Karpas-422 (cell line): ENCODE measurements around the gene UHRF2. TPM values are rescaled to one million over a fixed set of nuclear protein-coding genes. Genes with fewer than 3 reads are reported as not detected.

Experiments used
- DNase-seq: peaks from one replicate; pipeline ENCODE4 v3.0.0-alpha.2; 2015
- H2AFZ ChIP-seq: fragments of 200-600 bp; sonication (generic); 2 replicates; pipeline ENCODE4 v1.6.1; 2014; ENCODE audit warnings: antibody characterized with exemption, low read length, mixed read lengths
- H3K27ac ChIP-seq: fragments of 200-600 bp; sonication (generic); 2 replicates; pipeline ENCODE4 v1.5.1; 2014; ENCODE audit warnings: mild to moderate bottlenecking, low read length, moderate library complexity
- H3K27me3 ChIP-seq: fragments of 200-600 bp; sonication (generic); 2 replicates; pipeline ENCODE4 v1.6.1; 2014; ENCODE audit warnings: low read length, mixed read lengths
- H3K36me3 ChIP-seq: fragments of 200-600 bp; sonication (generic); 2 replicates; pipeline ENCODE4 v1.6.1; 2014; ENCODE audit warnings: low read length, mixed read lengths; ENCODE audit not compliant: insufficient read depth
- H3K4me1 ChIP-seq: fragments of 200-600 bp; sonication (generic); 2 replicates; pipeline ENCODE4 v1.6.1; 2014; ENCODE audit warnings: mild to moderate bottlenecking, low read length, mixed read lengths
- H3K4me2 ChIP-seq: fragments of 200-600 bp; sonication (generic); 2 replicates; pipeline ENCODE4 v1.6.1; 2014; ENCODE audit warnings: low read length, low read depth, mild to moderate bottlenecking; ENCODE audit not compliant: poor library complexity, severe bottlenecking
- H3K4me3 ChIP-seq: fragments of 200-600 bp; sonication (generic); 2 replicates; pipeline ENCODE4 v1.5.1; 2014; ENCODE audit warnings: mild to moderate bottlenecking, antibody characterized with exemption, low read length, mixed read lengths
- H3K79me2 ChIP-seq: fragments of 200-600 bp; sonication (generic); 2 replicates; pipeline ENCODE4 v1.6.1; 2014; ENCODE audit warnings: mild to moderate bottlenecking, low read length, mixed read lengths
- H3K9ac ChIP-seq: fragments of 200-600 bp; sonication (generic); 2 replicates; pipeline ENCODE4 v1.6.0; 2014; ENCODE audit warnings: low read length
- H3K9me2 ChIP-seq: fragments of 200-600 bp; sonication (generic), shearing (Covaris generic); replicated peaks from 2 replicates; pipeline ENCODE4 v1.6.0; 2014; ENCODE audit warnings: mild to moderate bottlenecking, low read length, moderate library complexity; ENCODE audit not compliant: insufficient read depth
- H3K9me3 ChIP-seq: fragments of 300-700, 200-600 bp; sonication (generic); 2 replicates; pipeline ENCODE4 v1.6.1; 2014; ENCODE audit warnings: low read length, mixed read lengths
- H4K20me1 ChIP-seq: fragments of 200-600 bp; sonication (generic); 2 replicates; pipeline ENCODE4 v1.6.1; 2014; ENCODE audit warnings: mild to moderate bottlenecking, antibody characterized with exemption, low read length, low read depth; ENCODE audit not compliant: insufficient read depth
- total RNA-seq: library from RNA; depleted of rRNA; stranded (reverse); fragments of >200 nt; shearing (Covaris generic); gene quantifications from 2 replicates; pipeline ENCODE4 v1.2.3, GENCODE V29; 2014; ENCODE audit warnings: low replicate concordance

The UHRF2 gene
- total RNA-seq, 1 experiment from 2014 or later, result 85.5 TPM

GRCh38 chr9:6543204-6543603 lies 130.2 kb downstream of the UHRF2 start:
- Histone ChIP-seq H3K27ac (no peak overlapping the region), H3K79me2 (no peaks in the 10 kb centered on the region), H2AFZ (no peak overlapping the region), H3K9ac (no peak overlapping the region), H4K20me1 (no peaks in the 10 kb centered on the region), H3K4me1 (no peaks in the 10 kb centered on the region), H3K4me2 (no peak overlapping the region), H3K4me3 (no peak overlapping the region), H3K27me3 (no peaks in the 10 kb centered on the region), H3K9me3 (no peaks in the 10 kb centered on the region), H3K9me2 (no peaks in the 10 kb centered on the region), H3K36me3 (no peaks in the 10 kb centered on the region)
- no peak for DNase-seq

- Histone ChIP-seq H3K9me2 (no peaks in the 10 kb centered on the region), H3K4me1 (no peaks in the 10 kb centered on the region), H3K79me2 (no peaks in the 10 kb centered on the region), H3K4me2 (no peak overlapping the region), H3K27ac (no peak overlapping the region), H2AFZ (no peak overlapping the region), H4K20me1 (no peaks in the 10 kb centered on the region), H3K27me3 (no peaks in the 10 kb centered on the region), H3K9ac (no peak overlapping the region), H3K4me3 (no peak overlapping the region), H3K36me3 (no peaks in the 10 kb centered on the region), H3K9me3 (no peaks in the 10 kb centered on the region)
- DNase-seq, result no peak
Observed at GRCh38 chr9:6545017-6545691, 132.2 kb downstream of the UHRF2 start.

GRCh38 chr9:6549106-6549800 lies 136.3 kb downstream of the UHRF2 start:
- no peaks in the 10 kb centered on the region for H3K79me2 ChIP-seq
- no peak overlapping the region for H3K4me2 ChIP-seq
- no peak for DNase-seq
- H3K36me3 ChIP-seq, result no peaks in the 10 kb centered on the region
- no peaks in the 10 kb centered on the region for H4K20me1 ChIP-seq
- no peaks in the 10 kb centered on the region for H3K27me3 ChIP-seq
- H3K27ac ChIP-seq, result no peak overlapping the region
- H3K4me3 ChIP-seq, result no peak overlapping the region
- no peaks in the 10 kb centered on the region for H3K9me3 ChIP-seq
- no peak overlapping the region for H3K9ac ChIP-seq
- no peaks in the 10 kb centered on the region for H3K4me1 ChIP-seq
- H2AFZ ChIP-seq, result no peak overlapping the region
- H3K9me2 ChIP-seq, result no peaks in the 10 kb centered on the region

- Histone ChIP-seq H3K4me2 (no peak overlapping the region), H3K79me2 (no peaks in the 10 kb centered on the region), H3K27ac (no peak overlapping the region), H3K4me3 (no peak overlapping the region), H3K9ac (no peak overlapping the region), H3K27me3 (no peaks in the 10 kb centered on the region), H4K20me1 (no peaks in the 10 kb centered on the region), H3K4me1 (no peaks in the 10 kb centered on the region), H3K9me2 (no peaks in the 10 kb centered on the region), H3K36me3 (no peaks in the 10 kb centered on the region), H2AFZ (no peak overlapping the region), H3K9me3 (no peaks in the 10 kb centered on the region)
- DNase-seq, result no peak
Observed at GRCh38 chr9:6551136-6551535, 138.1 kb downstream of the UHRF2 start.

- H3K36me3 ChIP-seq, result no peaks in the 10 kb centered on the region
- no peak overlapping the region for H3K4me2 ChIP-seq
- H3K9me3 ChIP-seq, result no peaks in the 10 kb centered on the region
- peak; percentile 22 for DNase-seq
- no peaks in the 10 kb centered on the region for H3K9me2 ChIP-seq
- no peaks in the 10 kb centered on the region for H4K20me1 ChIP-seq
- no peaks in the 10 kb centered on the region for H3K27me3 ChIP-seq
- H3K9ac ChIP-seq, result no peak overlapping the region
- no peaks in the 10 kb centered on the region for H3K79me2 ChIP-seq
- no peak overlapping the region for H3K4me3 ChIP-seq
- no peak overlapping the region for H2AFZ ChIP-seq
- no peak overlapping the region for H3K27ac ChIP-seq
- no peaks in the 10 kb centered on the region for H3K4me1 ChIP-seq
Observed at GRCh38 chr9:6552033-6552432, 139.0 kb downstream of the UHRF2 start.

- Histone ChIP-seq H3K36me3 (no peaks in the 10 kb centered on the region), H3K4me2 (no peak overlapping the region), H3K79me2 (no peaks in the 10 kb centered on the region), H3K9me3 (no peaks in the 10 kb centered on the region), H4K20me1 (no peaks in the 10 kb centered on the region), H3K27ac (no peak overlapping the region), H3K27me3 (no peaks in the 10 kb centered on the region), H3K9me2 (no peaks in the 10 kb centered on the region), H3K9ac (no peak overlapping the region), H3K4me1 (no peaks in the 10 kb centered on the region), H2AFZ (no peak overlapping the region), H3K4me3 (no peak overlapping the region)
- DNase-seq, result no peak
Observed at GRCh38 chr9:6552498-6553121, 139.6 kb downstream of the UHRF2 start.

- Histone ChIP-seq H2AFZ (no peak overlapping the region), H3K9me2 (no peaks in the 10 kb centered on the region), H3K27ac (no peak overlapping the region), H3K4me3 (no peak overlapping the region), H4K20me1 (no peaks in the 10 kb centered on the region), H3K27me3 (no peaks in the 10 kb centered on the region), H3K36me3 (no peaks in the 10 kb centered on the region), H3K4me2 (no peak overlapping the region), H3K9ac (no peak overlapping the region), H3K79me2 (no peaks in the 10 kb centered on the region), H3K9me3 (no peaks in the 10 kb centered on the region), H3K4me1 (no peaks in the 10 kb centered on the region)
- DNase-seq, result peak; percentile 2
Observed at GRCh38 chr9:6553866-6554265, 140.9 kb downstream of the UHRF2 start.
